ENCODE measurements around the gene BBS4.
A peak's percentile ranks its signal among the peaks of the same experiment; 100 is the strongest.

BBS4 gene

DNA sequence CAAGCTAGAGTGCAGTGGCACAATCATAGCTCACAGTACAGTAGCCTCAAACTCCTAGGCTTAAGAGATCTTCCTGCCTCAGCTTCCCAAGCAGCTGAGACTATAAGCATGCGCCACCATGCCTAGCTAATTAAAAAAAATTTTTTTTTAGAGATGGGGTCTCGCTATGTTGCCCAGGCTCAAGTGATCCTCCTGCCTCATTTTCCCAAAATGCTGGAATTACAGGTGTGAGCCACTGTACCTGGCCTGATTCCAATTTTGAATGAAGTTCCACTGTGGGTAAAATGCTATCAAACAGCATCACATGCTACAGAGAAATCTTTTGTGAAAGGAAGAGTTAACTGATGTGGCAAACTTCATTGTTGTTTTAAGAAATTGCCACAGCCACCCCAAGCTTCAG lies 80.0 kb downstream of the BBS4 start:
- DNase-seq: no peak

DNA sequence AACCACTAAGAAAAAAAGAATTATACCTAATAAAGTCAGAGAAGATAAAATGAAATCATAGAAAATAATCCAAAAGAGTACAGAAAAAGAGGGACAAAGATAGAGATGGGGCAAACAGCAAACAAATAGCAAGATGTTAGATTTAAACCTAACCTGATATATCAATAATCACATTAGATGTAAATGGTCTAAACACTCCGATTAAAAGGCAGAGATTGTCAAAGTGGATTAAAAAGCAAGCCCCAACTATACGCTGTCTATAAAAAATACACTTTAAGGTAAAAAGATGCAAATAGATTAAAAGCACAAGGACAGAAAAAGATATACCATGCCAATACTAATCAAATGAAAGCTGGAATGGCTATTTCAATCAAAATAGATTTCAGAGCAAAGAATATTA lies 80.8 kb downstream of the BBS4 start:
- DNase-seq: no peak

DNA sequence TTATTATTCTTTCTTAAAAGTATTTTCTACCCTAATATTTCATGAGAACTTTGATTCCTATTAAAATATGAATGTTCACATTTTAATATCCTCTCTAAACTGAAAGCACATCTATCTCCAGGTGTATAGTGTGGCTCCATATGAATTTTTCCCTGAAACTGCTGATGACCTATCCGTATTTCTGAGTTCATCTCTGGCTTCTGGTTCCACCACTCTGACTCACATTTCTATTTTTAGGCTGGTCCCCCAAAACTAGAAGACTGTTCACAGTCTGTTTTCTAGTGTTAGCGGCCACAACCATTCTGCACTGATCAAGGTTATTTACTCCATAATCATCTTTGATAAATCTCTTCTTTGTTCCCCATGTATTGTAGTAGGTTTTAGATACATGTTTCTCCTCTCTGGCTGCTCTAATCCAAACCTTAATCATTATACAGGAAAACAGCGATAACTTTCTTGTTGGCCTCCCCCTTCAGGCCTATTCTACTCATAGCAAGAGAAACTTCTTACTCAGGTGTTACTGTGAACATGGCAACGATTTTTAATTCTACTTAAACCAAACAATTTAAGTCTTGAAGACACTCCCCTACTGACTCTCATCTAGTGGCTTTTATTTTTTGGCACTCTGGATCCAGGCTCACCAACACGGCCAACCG lies 84.8 kb downstream of the BBS4 start:
- no peak for DNase-seq

- no peak for DNase-seq
Observed at GRCh38 chr15:72771329-72771725, 85.3 kb downstream of the BBS4 start.

- no peak for DNase-seq
Observed at GRCh38 chr15:72774696-72775383, 88.8 kb downstream of the BBS4 start.

GRCh38 chr15:72778796-72779195 lies 92.8 kb downstream of the BBS4 start:
- DNase-seq: no peak

DNA sequence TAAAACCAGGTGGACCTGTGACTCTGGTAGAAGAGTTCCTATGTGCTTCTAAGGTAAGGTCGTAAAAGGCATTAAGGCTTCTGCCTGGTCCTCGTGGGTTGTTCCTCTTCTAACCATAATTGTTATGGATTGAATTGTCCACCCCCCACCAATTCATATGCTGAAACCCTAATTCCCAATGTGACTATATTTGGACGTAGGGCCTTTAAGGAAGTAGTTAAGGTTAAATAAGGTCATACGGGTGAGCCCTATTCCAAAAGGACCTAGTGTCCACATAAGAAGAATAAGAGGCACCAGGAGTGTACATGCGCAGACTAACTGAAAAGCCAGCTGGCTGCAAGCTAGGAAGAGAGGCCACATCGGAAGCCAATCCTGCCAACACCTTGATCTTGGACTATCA lies 95.6 kb downstream of the BBS4 start:
- DNase-seq: no peak

- DNase-seq: no peak
Observed at GRCh38 chr15:72782274-72783003, 96.4 kb downstream of the BBS4 start.

DNA sequence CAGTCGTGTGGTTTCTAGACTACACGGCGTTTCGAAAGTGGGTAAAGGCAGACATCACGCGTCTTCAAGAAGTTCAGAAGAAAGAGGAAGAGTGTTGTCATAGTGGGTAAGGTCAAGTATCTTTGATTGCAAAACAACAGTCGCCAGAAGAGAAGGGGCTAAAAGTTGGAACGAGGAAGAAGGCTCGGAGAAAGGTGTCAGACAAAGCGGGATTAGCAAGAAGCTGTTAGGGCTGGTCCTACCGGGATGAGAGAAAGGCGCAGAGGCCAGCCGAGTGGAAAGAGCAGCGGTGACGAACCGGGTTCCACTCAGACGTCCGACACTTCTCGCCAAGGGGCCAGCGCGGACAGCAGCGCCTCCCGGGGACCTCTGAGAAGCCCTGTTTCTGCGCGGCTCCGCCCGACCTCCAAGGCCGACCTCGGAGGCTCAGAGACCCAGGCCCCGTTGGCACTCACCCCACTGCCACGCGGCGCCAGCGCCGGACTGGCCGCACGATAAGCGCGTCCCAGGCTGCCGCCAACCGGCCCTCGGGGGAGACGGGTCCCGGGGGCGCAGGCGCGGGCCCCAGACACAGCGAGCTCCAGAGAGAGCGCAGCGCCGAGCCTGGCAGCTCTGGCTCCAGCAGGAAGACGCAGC lies 97.1 kb downstream of the BBS4 start:
- no peak for DNase-seq

DNA sequence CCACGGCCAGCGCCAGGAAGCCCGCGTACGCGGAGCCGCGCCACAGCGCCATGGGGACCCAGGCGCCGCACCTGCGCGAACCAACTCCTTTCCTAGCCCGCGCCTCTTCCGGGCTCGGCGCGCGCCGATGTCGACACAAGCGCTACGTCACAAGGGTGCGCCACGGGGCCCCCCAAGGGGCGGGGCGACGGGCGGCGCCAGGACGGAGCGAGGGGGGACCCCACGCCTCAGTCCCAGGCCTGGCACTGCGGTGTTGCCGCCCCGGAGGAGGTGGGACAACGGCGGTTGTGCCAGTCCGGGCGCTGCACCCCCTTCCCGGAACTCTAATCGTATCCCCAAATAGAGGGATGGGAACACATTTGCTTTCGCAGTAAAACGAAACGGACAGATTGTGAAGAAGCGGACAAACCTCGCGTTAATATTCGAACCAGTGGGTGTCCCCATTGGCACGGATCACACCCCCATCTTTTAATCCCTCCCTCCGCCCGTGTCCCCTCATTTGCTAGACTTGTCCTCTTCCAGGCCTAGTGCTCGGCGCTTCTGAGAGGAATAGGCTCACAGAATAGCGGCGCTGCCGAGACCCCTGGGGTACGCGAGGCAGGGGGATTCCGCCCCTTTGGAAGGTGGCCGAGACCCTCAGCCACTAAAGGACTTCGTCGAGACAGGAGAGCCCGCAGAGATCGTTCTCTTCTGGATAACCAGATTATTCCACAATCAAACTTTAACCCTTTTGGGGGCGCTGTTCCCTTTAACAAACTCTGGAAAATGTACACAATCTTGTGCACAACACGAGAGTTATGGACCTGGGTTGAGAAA lies 97.8 kb downstream of the BBS4 start, which contains the start of gene ADPGK:
Gene ADPGK (minus strand): TSS at position 119 of the 816 bp plus-strand sequence. CDS start 67 bp downstream, at position 52.
- peak; percentile 96 for DNase-seq

DNA sequence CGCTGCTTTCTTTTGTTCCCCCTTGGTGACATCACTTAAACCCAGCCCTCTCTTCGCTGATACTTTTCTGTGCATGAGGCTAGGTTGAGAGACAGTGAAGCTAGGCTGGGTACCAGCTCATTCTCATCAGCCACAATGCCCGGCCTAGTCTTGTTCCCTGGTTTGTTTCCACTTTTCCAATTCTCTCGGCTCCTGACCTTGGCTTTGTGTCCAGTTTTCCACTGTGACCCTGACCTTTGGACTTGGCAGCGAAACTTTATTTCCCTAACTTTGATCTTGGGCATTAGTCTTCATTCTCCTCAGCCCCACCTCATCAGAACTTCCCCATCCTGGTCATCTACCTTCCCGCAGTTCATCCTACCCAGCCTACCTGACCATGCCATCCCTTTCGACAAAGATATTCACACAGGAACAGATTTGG lies 98.5 kb downstream of the BBS4 start:
- no peak for DNase-seq

GRCh38 chr15:72785432-72785831 lies 99.4 kb downstream of the BBS4 start:
- no peak for DNase-seq

DNA sequence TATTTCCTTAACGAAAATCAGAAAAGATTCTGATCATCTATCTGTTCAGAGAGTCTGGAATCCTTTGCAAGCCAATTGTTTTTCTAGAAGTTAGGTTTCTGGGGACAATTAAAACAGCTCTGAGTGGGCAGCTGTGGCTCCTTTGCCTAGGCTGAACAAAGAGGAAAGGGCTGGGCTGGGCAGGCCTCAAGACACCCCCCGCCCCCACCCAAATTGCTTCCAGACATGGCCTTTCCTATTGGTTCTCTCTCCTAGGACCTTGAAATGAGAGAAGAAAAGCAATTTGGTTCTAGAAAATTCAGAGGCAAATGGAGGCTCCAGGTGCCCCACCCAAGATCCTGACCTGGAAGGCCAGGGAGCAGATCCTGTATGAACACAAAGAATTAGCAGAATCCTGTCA lies 99.8 kb downstream of the BBS4 start:
- DNase-seq: no peak

- no peak for DNase-seq
Observed at GRCh38 chr15:72786242-72786641, 100.2 kb downstream of the BBS4 start.

DNA sequence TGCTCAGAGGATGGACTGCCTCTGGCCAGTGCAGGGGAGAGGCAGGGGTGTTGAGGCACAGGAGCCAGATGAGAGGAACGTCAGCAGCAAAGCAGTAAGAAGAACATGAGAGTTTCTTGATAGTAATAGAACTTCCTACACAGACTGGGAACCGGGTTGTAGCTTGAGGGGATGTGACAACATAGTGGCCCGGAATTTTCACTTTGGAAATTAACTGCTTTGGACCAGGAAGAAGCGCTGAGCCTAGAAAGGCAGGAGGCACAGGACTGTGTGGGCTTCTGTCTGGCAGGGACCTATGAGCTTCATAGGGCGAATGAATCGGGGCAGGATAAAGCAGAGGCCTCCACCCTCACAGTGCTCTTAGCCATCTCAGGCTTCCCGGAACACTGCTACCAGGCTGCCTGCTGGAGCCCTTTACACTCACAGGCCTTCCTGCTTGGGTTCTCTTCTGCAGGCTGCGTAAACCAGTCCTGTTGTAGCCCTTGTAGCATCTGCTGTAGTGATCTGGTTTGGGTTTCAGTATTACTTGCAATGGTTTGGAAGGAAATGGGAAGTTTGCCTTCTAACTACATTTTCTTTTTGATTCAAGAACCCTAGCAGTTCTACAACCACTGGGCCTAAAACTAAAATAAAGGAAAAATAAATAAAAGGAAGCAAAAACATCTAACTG lies 100.8 kb downstream of the BBS4 start:
- no peak for DNase-seq

DNA sequence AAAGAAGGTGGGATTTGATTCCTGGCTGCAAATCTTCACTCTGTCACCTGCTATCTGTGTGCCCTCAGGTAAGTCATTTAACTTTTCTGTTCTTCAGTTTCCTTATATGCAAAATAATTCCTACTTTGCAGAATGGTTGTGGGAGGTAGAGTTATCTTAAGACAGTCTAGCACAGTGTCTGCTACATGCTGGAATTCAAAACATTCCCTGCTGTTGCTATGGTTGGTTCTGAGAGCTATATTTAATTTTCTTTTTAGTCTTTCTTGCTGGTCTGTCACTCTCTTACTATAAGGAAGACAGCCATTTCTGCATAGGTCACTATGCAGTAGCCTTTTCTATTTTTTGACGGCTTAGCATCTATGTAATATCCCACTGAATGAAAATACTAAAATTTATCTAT lies 101.5 kb downstream of the BBS4 start:
- no peak for DNase-seq

Measured in activated gamma-delta T cell (primary cell).